Lower leg skin (tissue), 3 donors: Measurements from ENCODE around the gene ZC3H13.

Source experiments
- POLR2A ChIP-seq, 2 donors: fragments of 450-650 bp; IDR thresholded peaks; one replicate each; pipeline ENCODE4 v1.6.1; 2016 to 2017; ENCODE audit warnings: antibody characterized with exemption in 2 of 2, mild to moderate bottlenecking in 1 of 2, moderate library complexity in 1 of 2
- TF ChIP-seq, protein P1 (sequence below), 3 donors: fragments of 450-650 bp; IDR thresholded peaks; one replicate each; pipeline ENCODE4 v1.5.1; 2016; ENCODE audit warnings: antibody characterized with exemption in 3 of 3, mild to moderate bottlenecking in 3 of 3, moderate library complexity in 2 of 3

DNA sequence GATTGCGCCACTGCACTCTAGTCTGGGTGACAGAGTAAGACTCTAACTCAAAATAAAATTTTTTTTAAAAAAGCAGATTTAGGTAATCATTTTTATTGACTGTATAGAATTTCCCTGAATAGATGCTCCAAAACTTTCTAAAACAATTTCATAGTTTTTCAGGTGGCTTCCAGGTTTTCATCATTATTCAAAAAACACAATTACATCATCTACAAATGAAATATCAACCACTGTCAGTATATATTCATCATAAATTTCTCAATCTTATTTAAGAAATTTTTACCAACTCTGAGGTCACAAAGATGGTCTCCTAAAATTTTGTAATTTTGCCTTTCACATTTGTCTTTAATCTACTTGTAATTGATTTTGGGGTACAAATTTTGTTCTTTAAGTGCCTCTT is 48.1 kb downstream of the ZC3H13 start:
- TF ChIP-seq, protein P1, sequence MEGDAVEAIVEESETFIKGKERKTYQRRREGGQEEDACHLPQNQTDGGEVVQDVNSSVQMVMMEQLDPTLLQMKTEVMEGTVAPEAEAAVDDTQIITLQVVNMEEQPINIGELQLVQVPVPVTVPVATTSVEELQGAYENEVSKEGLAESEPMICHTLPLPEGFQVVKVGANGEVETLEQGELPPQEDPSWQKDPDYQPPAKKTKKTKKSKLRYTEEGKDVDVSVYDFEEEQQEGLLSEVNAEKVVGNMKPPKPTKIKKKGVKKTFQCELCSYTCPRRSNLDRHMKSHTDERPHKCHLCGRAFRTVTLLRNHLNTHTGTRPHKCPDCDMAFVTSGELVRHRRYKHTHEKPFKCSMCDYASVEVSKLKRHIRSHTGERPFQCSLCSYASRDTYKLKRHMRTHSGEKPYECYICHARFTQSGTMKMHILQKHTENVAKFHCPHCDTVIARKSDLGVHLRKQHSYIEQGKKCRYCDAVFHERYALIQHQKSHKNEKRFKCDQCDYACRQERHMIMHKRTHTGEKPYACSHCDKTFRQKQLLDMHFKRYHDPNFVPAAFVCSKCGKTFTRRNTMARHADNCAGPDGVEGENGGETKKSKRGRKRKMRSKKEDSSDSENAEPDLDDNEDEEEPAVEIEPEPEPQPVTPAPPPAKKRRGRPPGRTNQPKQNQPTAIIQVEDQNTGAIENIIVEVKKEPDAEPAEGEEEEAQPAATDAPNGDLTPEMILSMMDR (IDR thresholded peaks at IDR 0.05) = no peak
- TF ChIP-seq POLR2A (IDR thresholded peaks at IDR 0.05) = no peak
